ENCODE data around the gene TRAM2. TPM values are rescaled to one million over a fixed set of nuclear protein-coding genes. Genes with fewer than 3 reads are reported as not detected.

Gene TRAM2
- total and polyA plus RNA-seq, 2 donors (not counting 3 experiments of a cell fraction or from before 2014, with no cell fraction given): 85.7 to 98.6 TPM

GRCh38 chr6:52457096-52457495 lies 119.8 kb downstream of the TRAM2 start:
- Histone ChIP-seq H3K36me3 (ENCODE audit: control insufficient read depth in 2 of 2, extremely low read depth in 1 of 2, insufficient read depth in 2 of 2, low read length in 2 of 2) (no peaks in the 10 kb centered on the region), H3K9me3 (replicated peaks; ENCODE audit: control insufficient read depth, insufficient read depth, low read length) (no peaks in the 10 kb centered on the region), H2AFZ (ENCODE audit: low read depth, low read length) (no peak overlapping the region), H3K4me1 (ENCODE audit: control insufficient read depth, extremely low read depth, insufficient read depth, low read length) (peaks cover 8% of the 10 kb centered on the region), H3K27ac (ENCODE audit: insufficient read depth, low read depth, low read length) (no peak overlapping the region), H3K4me3 (replicated peaks in 1 of 3; ENCODE audit: insufficient read depth in 1 of 3, low read depth in 1 of 3, low read length in 3 of 3) (no peak overlapping the region), H3K4me2 (ENCODE audit: insufficient read depth, low read length) (no peak overlapping the region), H3K9ac (replicated peaks; ENCODE audit: extremely low read depth, insufficient read depth, low read length) (no peak overlapping the region), H3K9me1 (replicated peaks; ENCODE audit: control insufficient read depth, extremely low read depth, insufficient read depth, low read length) (no peaks in the 10 kb centered on the region), H4K20me1 (replicated peaks; ENCODE audit: control insufficient read depth, extremely low read depth, insufficient read depth, low read length) (no peaks in the 10 kb centered on the region), H3K27me3 (ENCODE audit: control insufficient read depth in 2 of 2, insufficient read depth in 2 of 2, low read length in 2 of 2) (no peaks in the 10 kb centered on the region), H3K79me2 (ENCODE audit: control insufficient read depth, insufficient read depth, low read length) (no peaks in the 10 kb centered on the region)
- dilution Hi-C loops (cut with MboI; ENCODE audit: extremely low pct_ligation_motif_present, low sequenced_read_pairs): no loop called here
- BruUV-seq (replicated peaks): no TSS peak
- TF ChIP-seq GATA2 (IDR thresholded peaks at IDR 0.05; ENCODE audit: insufficient read depth, insufficient read length, low read depth, low read length): no peak
- no peak for TF ChIP-seq CTCF (IDR thresholded peaks at IDR 0.05; ENCODE audit: extremely low read depth in 1 of 2, insufficient read depth in 1 of 2, low read depth in 1 of 2, low read length in 2 of 2)
- no peak for TF ChIP-seq JUN (IDR thresholded peaks at IDR 0.05; ENCODE audit: borderline replicate concordance, insufficient read depth, insufficient read length, low read depth)
- no peak for TF ChIP-seq POLR2AphosphoS5 (IDR thresholded peaks at IDR 0.05; ENCODE audit: insufficient read depth, low read depth, low read length)
- no peak for TF ChIP-seq FOS (IDR thresholded peaks at IDR 0.05; ENCODE audit: borderline replicate concordance, insufficient read depth, low read length)
- no peak for TF ChIP-seq EZH2 (IDR thresholded peaks at IDR 0.05; ENCODE audit: borderline replicate concordance, low read depth, low read length, severe bottlenecking)
- no peak for TF ChIP-seq MYC (IDR thresholded peaks at IDR 0.05; ENCODE audit: low read depth, low read length)
- FAIRE-seq (no peak), DNase-seq (ENCODE audit: low read depth, low spot score) (no peak)
- POLR2A ChIA-PET: no interaction called here
- intact Hi-C loops (cut with micrococcal nuclease): no loop called here
- CTCF ChIA-PET: interaction anchor here (1.7 kb wide), 1 partner anchor 11 kb away, joined by 3 read pairs; no protein-coding TSS in a partner anchor

Measured in endothelial cell of umbilical vein (primary cell).